ENCODE results near the gene PLA2G4D.

The PLA2G4D gene

GRCh38 chr15:42048821-42049200 lies 45.6 kb downstream of the PLA2G4D start:
- no peak for DNase-seq

- DNase-seq, result no peak
These were observed 46.1 kb downstream of the PLA2G4D start for GRCh38 chr15:42048080-42048820.

- no peak for DNase-seq
These were observed 47.8 kb downstream of the PLA2G4D start for GRCh38 chr15:42046597-42046996.

GRCh38 chr15:42045211-42045615 lies 49.1 kb downstream of the PLA2G4D start:
- DNase-seq, result no peak

- no peak for DNase-seq
These were observed 51.6 kb downstream of the PLA2G4D start for GRCh38 chr15:42042602-42043400.

- DNase-seq, result no peak
These were observed 56.0 kb downstream of the PLA2G4D start for GRCh38 chr15:42038401-42038800.

GRCh38 chr15:42037656-42038055 lies 56.7 kb downstream of the PLA2G4D start:
- no peak for DNase-seq

- DNase-seq, result no peak
These were observed 57.4 kb downstream of the PLA2G4D start for GRCh38 chr15:42036966-42037365.

- no peak for DNase-seq
These were observed 58.1 kb downstream of the PLA2G4D start for GRCh38 chr15:42036112-42036905.

- peak; percentile 42 for DNase-seq
These were observed 59.0 kb downstream of the PLA2G4D start for GRCh38 chr15:42035435-42035761.

- no peak for DNase-seq
These were observed 59.5 kb downstream of the PLA2G4D start for GRCh38 chr15:42034628-42035434.

- no peak for DNase-seq
These were observed 61.0 kb downstream of the PLA2G4D start for GRCh38 chr15:42033214-42033873.

- DNase-seq, result no peak
These were observed 61.8 kb downstream of the PLA2G4D start for GRCh38 chr15:42032376-42033213.

GRCh38 chr15:42031198-42031915 lies 63.0 kb downstream of the PLA2G4D start:
- peak; percentile 34 for DNase-seq

- no peak for DNase-seq
These were observed 66.8 kb downstream of the PLA2G4D start for GRCh38 chr15:42027521-42027920.

GRCh38 chr15:42024303-42024702 lies 70.1 kb downstream of the PLA2G4D start:
- no peak for DNase-seq

- no peak for DNase-seq
These were observed 72.8 kb downstream of the PLA2G4D start for GRCh38 chr15:42021593-42021992.

- peak; percentile 3 for DNase-seq
These were observed 73.6 kb downstream of the PLA2G4D start, which contains the start of gene PLA2G4E for GRCh38 chr15:42020713-42021273. PLA2G4E (minus strand) TSS chr15:42021042; CDS start chr15:42021030, 12 bp downstream.

- no peak for DNase-seq
These were observed 75.8 kb downstream of the PLA2G4D start for GRCh38 chr15:42018306-42019224.
